ENCODE results near the gene GREB1L. TPM values are rescaled to one million over a fixed set of nuclear protein-coding genes. Genes with fewer than 3 reads are reported as not detected.

The GREB1L gene
- polyA plus RNA-seq, 1 of the 3 experiments (the other 2 are of a cell fraction) = under 0.01 TPM

GRCh38 chr18:21526463-21526862 lies 284.4 kb downstream of the GREB1L start:
- no peaks in the 10 kb centered on the region for H3K9me2 ChIP-seq
- no peak overlapping the region for H2AFZ ChIP-seq (ENCODE audit: low read depth)
- H4K20me1 ChIP-seq (ENCODE audit: insufficient read depth) = no peaks in the 10 kb centered on the region
- CTCF ChIA-PET = interaction anchor here (1.3 kb wide), 1 partner anchor 30 kb away, joined by 3 read pairs; no protein-coding TSS in a partner anchor
- no peak overlapping the region for H3K27ac ChIP-seq (ENCODE audit: low read depth in 2 of 2, low read length in 1 of 2)
- H3K27me3 ChIP-seq (ENCODE audit: insufficient read depth) = no peaks in the 10 kb centered on the region
- peaks cover 59 to 62% of the 10 kb centered on the region in 2 experiments for H3K36me3 ChIP-seq (replicated peaks in 1 of 2; ENCODE audit: control insufficient read depth in 1 of 2, insufficient read depth in 2 of 2, low read length in 1 of 2)
- H3K9ac ChIP-seq = no peak overlapping the region
- H3K79me2 ChIP-seq (ENCODE audit: insufficient read depth) = no peaks in the 10 kb centered on the region
- 92% methylated on average over 2 of the region's 2 CpGs for WGBS (ENCODE audit: low lambda C conversion rate)
- no peaks in the 10 kb centered on the region for H3K4me1 ChIP-seq (ENCODE audit: control insufficient read depth in 1 of 2, insufficient read depth in 2 of 2, low read depth in 1 of 2, low read length in 1 of 2)
- TF ChIP-seq NFIC (IDR thresholded peaks at IDR 0.05; ENCODE audit: borderline replicate concordance) = no peak
- no peak for TF ChIP-seq PBX3 (IDR thresholded peaks at IDR 0.05)
- no peak for TF ChIP-seq FOSL2 (IDR thresholded peaks at IDR 0.05; ENCODE audit: borderline replicate concordance, low read depth)
- no peak for TF ChIP-seq MEF2A (IDR thresholded peaks at IDR 0.05; ENCODE audit: borderline replicate concordance, low read depth)
- no peak for TF ChIP-seq IRF3 (IDR thresholded peaks at IDR 0.05; ENCODE audit: low read depth, low read length)
- no peak for TF ChIP-seq MXI1 (IDR thresholded peaks at IDR 0.05; ENCODE audit: low read depth, low read length)
- no peak for TF ChIP-seq REST (IDR thresholded peaks at IDR 0.05; ENCODE audit: low read depth, low read length)
- TF ChIP-seq POLR2AphosphoS5 (IDR thresholded peaks at IDR 0.05; ENCODE audit: low read depth, low read length) = no peak
- TF ChIP-seq YY1 (IDR thresholded peaks at IDR 0.05; ENCODE audit: low read depth) = no peak
- no peak for TF ChIP-seq EZH2phosphoT487 (IDR thresholded peaks at IDR 0.05; ENCODE audit: borderline replicate concordance, low read depth)
- no peak for TF ChIP-seq TCF12 (IDR thresholded peaks at IDR 0.05)
- TF ChIP-seq SIN3A (IDR thresholded peaks at IDR 0.05; ENCODE audit: borderline replicate concordance, low read depth, low read length) = no peak
- no peak for TF ChIP-seq GABPA (IDR thresholded peaks at IDR 0.05; ENCODE audit: low read depth)
- no peak for TF ChIP-seq CTCF (IDR thresholded peaks at IDR 0.05)
- TF ChIP-seq USF2 (IDR thresholded peaks at IDR 0.05; ENCODE audit: borderline replicate concordance, low read depth, low read length) = no peak
- TF ChIP-seq FOXJ3 (CRISPR knock-in tag; IDR thresholded peaks at IDR 0.05) = no peak
- no peak for TF ChIP-seq SMC3 (IDR thresholded peaks at IDR 0.05; ENCODE audit: low read depth, low read length)
- TF ChIP-seq RXRA (IDR thresholded peaks at IDR 0.05; ENCODE audit: borderline replicate concordance, low read depth) = no peak
- peaks cover 8% of the 10 kb centered on the region for H3F3A ChIP-seq (replicated peaks; ENCODE audit: insufficient read depth)
- DNase-seq = no peak
- no peaks in the 10 kb centered on the region for H3K9me3 ChIP-seq
- H3K4me3 ChIP-seq (ENCODE audit: low read depth in 2 of 2, low read length in 1 of 2) = no peak overlapping the region
- POLR2A ChIA-PET = no interaction called here
- H3K4me2 ChIP-seq = no peak overlapping the region

Data from SK-N-SH (cell line).